HUES64 (cell line): ENCODE measurements around the gene NAAA.

Experiments used
- H3K27ac ChIP-seq: 2 replicates; pipeline ENCODE4 v1.7.0; 2013; ENCODE audit warnings: low read depth, low read length, inconsistent platforms
- H3K27me3 ChIP-seq: 2 replicates; pipeline ENCODE4 v1.6.1; 2013; ENCODE audit warnings: mild to moderate bottlenecking, low read length; ENCODE audit not compliant: insufficient read depth
- H3K36me3 ChIP-seq: 2 replicates; pipeline ENCODE4 v1.6.1; 2013; ENCODE audit warnings: mild to moderate bottlenecking, low read length; ENCODE audit not compliant: insufficient read depth
- H3K4me1 ChIP-seq: 2 replicates; pipeline ENCODE4 v1.6.1; 2013; ENCODE audit warnings: mild to moderate bottlenecking, low read length, moderate library complexity; ENCODE audit not compliant: insufficient read depth
- H3K4me3 ChIP-seq: 2 replicates; pipeline ENCODE4 v1.5.1; 2013; ENCODE audit warnings: mild to moderate bottlenecking, low read length, moderate library complexity
- H3K9ac ChIP-seq: 2 replicates; pipeline ENCODE4 v1.6.1; 2013; ENCODE audit warnings: mild to moderate bottlenecking, low read depth, low read length
- H3K9me3 ChIP-seq: 2 replicates; pipeline ENCODE4 v1.6.1; 2013; ENCODE audit warnings: low read depth, low read length; ENCODE audit not compliant: insufficient read depth
- WGBS: fragments of 150-250, 120-280 bp; methylation state at CpG from one replicate; pipeline ENCODE4 v1.1.7; 2013; ENCODE audit warnings: missing lambda C conversion rate; 5-methylcytosine and 5-hydroxymethylcytosine counted together

Gene NAAA

GRCh38 chr4:75892508-75892907 is 48.3 kb downstream of the NAAA start:
- no peaks in the 10 kb centered on the region for H3K9me3 ChIP-seq
- no peaks in the 10 kb centered on the region for H3K36me3 ChIP-seq
- no peak overlapping the region for H3K27ac ChIP-seq
- 81% methylated on average over 3 of the region's 3 CpGs for WGBS
- no peaks in the 10 kb centered on the region for H3K4me1 ChIP-seq
- H3K27me3 ChIP-seq = no peaks in the 10 kb centered on the region
- H3K9ac ChIP-seq = no peak overlapping the region
- H3K4me3 ChIP-seq = no peak overlapping the region

- no peaks in the 10 kb centered on the region for H3K9me3 ChIP-seq
- no peaks in the 10 kb centered on the region for H3K27me3 ChIP-seq
- no peak overlapping the region for H3K4me3 ChIP-seq
- no peaks in the 10 kb centered on the region for H3K4me1 ChIP-seq
- 93% methylated on average over 14 of the region's 14 CpGs for WGBS
- no peak overlapping the region for H3K9ac ChIP-seq
- H3K27ac ChIP-seq = no peak overlapping the region
- no peaks in the 10 kb centered on the region for H3K36me3 ChIP-seq
Observed at GRCh38 chr4:75891611-75892010, 49.2 kb downstream of the NAAA start.

GRCh38 chr4:75889537-75890199 is 51.1 kb downstream of the NAAA start:
- Histone ChIP-seq H3K27me3 (no peaks in the 10 kb centered on the region), H3K36me3 (no peaks in the 10 kb centered on the region), H3K27ac (no peak overlapping the region), H3K9ac (no peak overlapping the region), H3K4me1 (no peaks in the 10 kb centered on the region), H3K4me3 (no peak overlapping the region), H3K9me3 (no peaks in the 10 kb centered on the region)
- WGBS = 90% methylated on average over 8 of the region's 9 CpGs

GRCh38 chr4:75886104-75886503 is 54.7 kb downstream of the NAAA start:
- WGBS = 95% methylated on average over 24 of the region's 24 CpGs
- no peaks in the 10 kb centered on the region for H3K36me3 ChIP-seq
- no peak overlapping the region for H3K9ac ChIP-seq
- H3K4me1 ChIP-seq = no peaks in the 10 kb centered on the region
- no peak overlapping the region for H3K4me3 ChIP-seq
- no peak overlapping the region for H3K27ac ChIP-seq
- H3K9me3 ChIP-seq = no peaks in the 10 kb centered on the region
- no peaks in the 10 kb centered on the region for H3K27me3 ChIP-seq

- no peak overlapping the region for H3K4me3 ChIP-seq
- no peak overlapping the region for H3K27ac ChIP-seq
- WGBS = 97% methylated on average over 3 of the region's 3 CpGs
- H3K4me1 ChIP-seq = no peaks in the 10 kb centered on the region
- H3K9me3 ChIP-seq = no peaks in the 10 kb centered on the region
- no peaks in the 10 kb centered on the region for H3K36me3 ChIP-seq
- H3K27me3 ChIP-seq = no peaks in the 10 kb centered on the region
- no peak overlapping the region for H3K9ac ChIP-seq
Observed at GRCh38 chr4:75881476-75881875, 59.3 kb downstream of the NAAA start.

GRCh38 chr4:75880278-75880677 is 60.5 kb downstream of the NAAA start:
- Histone ChIP-seq H3K4me3 (no peak overlapping the region), H3K9me3 (no peaks in the 10 kb centered on the region), H3K27me3 (no peaks in the 10 kb centered on the region), H3K27ac (no peak overlapping the region), H3K9ac (no peak overlapping the region), H3K36me3 (no peaks in the 10 kb centered on the region), H3K4me1 (no peaks in the 10 kb centered on the region)
- no CpG with 5 or more reads among the region's 1 CpG for WGBS

- H3K27ac ChIP-seq = no peak overlapping the region
- no peaks in the 10 kb centered on the region for H3K27me3 ChIP-seq
- H3K4me3 ChIP-seq = no peak overlapping the region
- no peaks in the 10 kb centered on the region for H3K4me1 ChIP-seq
- no peaks in the 10 kb centered on the region for H3K9me3 ChIP-seq
- 72% methylated on average over 6 of the region's 6 CpGs for WGBS
- no peak overlapping the region for H3K9ac ChIP-seq
- H3K36me3 ChIP-seq = no peaks in the 10 kb centered on the region
Observed at GRCh38 chr4:75878246-75878756, 62.5 kb downstream of the NAAA start.

- Histone ChIP-seq H3K27me3 (no peaks in the 10 kb centered on the region), H3K36me3 (no peaks in the 10 kb centered on the region)
- 93% methylated on average over 18 of the region's 18 CpGs for WGBS
Observed at GRCh38 chr4:75876218-75876617, 64.6 kb downstream of the NAAA start.

GRCh38 chr4:75869100-75869499 is 71.7 kb downstream of the NAAA start:
- 59% methylated on average over 3 of the region's 3 CpGs for WGBS

More at GRCh38 chr4:75876218-75876617, 64.6 kb downstream of the NAAA start:
- no peak overlapping the region for H3K4me3 ChIP-seq
- H3K4me1 ChIP-seq = no peaks in the 10 kb centered on the region
- no peak overlapping the region for H3K9ac ChIP-seq
- no peaks in the 10 kb centered on the region for H3K9me3 ChIP-seq
- H3K27ac ChIP-seq = no peak overlapping the region

GRCh38 chr4:75867130-75867529 is 73.7 kb downstream of the NAAA start:
- no peaks in the 10 kb centered on the region for H3K27me3 ChIP-seq
- no peaks in the 10 kb centered on the region for H3K36me3 ChIP-seq
- no peak overlapping the region for H3K27ac ChIP-seq
- H3K4me3 ChIP-seq = no peak overlapping the region
- H3K9ac ChIP-seq = no peak overlapping the region
- no peaks in the 10 kb centered on the region for H3K9me3 ChIP-seq
- H3K4me1 ChIP-seq = no peaks in the 10 kb centered on the region
- WGBS = 91% methylated on average over 3 of the region's 3 CpGs

More at GRCh38 chr4:75869100-75869499, 71.7 kb downstream of the NAAA start:
- H3K9ac ChIP-seq = no peak overlapping the region
- no peaks in the 10 kb centered on the region for H3K27me3 ChIP-seq
- H3K4me3 ChIP-seq = no peak overlapping the region
- no peaks in the 10 kb centered on the region for H3K9me3 ChIP-seq
- no peaks in the 10 kb centered on the region for H3K36me3 ChIP-seq
- no peaks in the 10 kb centered on the region for H3K4me1 ChIP-seq
- no peak overlapping the region for H3K27ac ChIP-seq
